ENCODE measurements around the gene SUMO3.

Gene SUMO3

DNA sequence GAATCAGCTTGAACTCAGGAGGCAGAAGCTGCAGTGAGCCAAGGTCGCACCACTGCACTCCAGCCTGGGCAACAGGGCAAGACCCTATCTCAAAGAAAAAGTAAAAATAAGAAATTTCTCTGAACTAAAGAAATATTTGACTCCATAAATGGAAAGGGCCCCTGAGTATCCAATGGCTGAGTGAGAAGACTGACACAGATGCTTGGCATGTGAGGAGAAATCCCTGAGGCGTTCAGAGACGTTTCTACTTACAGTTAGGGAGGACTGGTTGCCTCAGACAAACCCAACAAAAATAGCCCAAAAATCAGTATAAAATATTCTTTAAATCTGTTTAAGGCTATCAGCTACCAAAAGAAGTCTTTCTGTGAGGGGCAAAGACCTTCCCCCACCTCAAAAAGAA, 3.0 kb upstream of the SUMO3 start:
- peaks cover 6% of the 10 kb centered on the region for H3K79me1 ChIP-seq (ENCODE audit: low read length)
- no peak overlapping the region for H3K18ac ChIP-seq (ENCODE audit: low read length)
- H2AK5ac ChIP-seq (ENCODE audit: low read length), result no peak overlapping the region
- no CpG with 5 or more reads among the region's 3 CpGs for WGBS (ENCODE audit: extremely low coverage, insufficient coverage, low lambda C conversion rate)
- no peaks in the 10 kb centered on the region for H3K36me3 ChIP-seq (ENCODE audit: control insufficient read depth, insufficient read depth, low read length)
- no peak overlapping the region for H3K56ac ChIP-seq (ENCODE audit: low read length)
- no peaks in the 10 kb centered on the region for H3K4me1 ChIP-seq (ENCODE audit: control insufficient read depth, low read depth, low read length)
- H3K79me2 ChIP-seq (ENCODE audit: control insufficient read depth, insufficient read depth, low read length), result peaks cover 9% of the 10 kb centered on the region
- no peak overlapping the region for H4K8ac ChIP-seq (ENCODE audit: low read depth, low read length)
- no peak overlapping the region for H3K9ac ChIP-seq (ENCODE audit: low read length)
- H2BK120ac ChIP-seq (ENCODE audit: low read depth, low read length), result no peak overlapping the region
- DNase-seq, result no peak
- no peak overlapping the region for H4K5ac ChIP-seq (ENCODE audit: low read length)
- no peaks in the 10 kb centered on the region for H3K27me3 ChIP-seq (ENCODE audit: insufficient read depth, low read length, poor library complexity)
- H2BK5ac ChIP-seq (ENCODE audit: low read length), result no peak overlapping the region
- no peak overlapping the region for H3K4me2 ChIP-seq (ENCODE audit: low read length)
- H2BK15ac ChIP-seq (replicated peaks; ENCODE audit: low read depth), result no peak overlapping the region
- H3K27ac ChIP-seq (ENCODE audit: low read depth, low read length), result no peak overlapping the region
- no peak overlapping the region for H3K4me3 ChIP-seq (ENCODE audit: low read length)
- H3K4ac ChIP-seq (ENCODE audit: low read depth, low read length), result no peak overlapping the region
- no peak overlapping the region for H3K23ac ChIP-seq (ENCODE audit: low read length)

DNA sequence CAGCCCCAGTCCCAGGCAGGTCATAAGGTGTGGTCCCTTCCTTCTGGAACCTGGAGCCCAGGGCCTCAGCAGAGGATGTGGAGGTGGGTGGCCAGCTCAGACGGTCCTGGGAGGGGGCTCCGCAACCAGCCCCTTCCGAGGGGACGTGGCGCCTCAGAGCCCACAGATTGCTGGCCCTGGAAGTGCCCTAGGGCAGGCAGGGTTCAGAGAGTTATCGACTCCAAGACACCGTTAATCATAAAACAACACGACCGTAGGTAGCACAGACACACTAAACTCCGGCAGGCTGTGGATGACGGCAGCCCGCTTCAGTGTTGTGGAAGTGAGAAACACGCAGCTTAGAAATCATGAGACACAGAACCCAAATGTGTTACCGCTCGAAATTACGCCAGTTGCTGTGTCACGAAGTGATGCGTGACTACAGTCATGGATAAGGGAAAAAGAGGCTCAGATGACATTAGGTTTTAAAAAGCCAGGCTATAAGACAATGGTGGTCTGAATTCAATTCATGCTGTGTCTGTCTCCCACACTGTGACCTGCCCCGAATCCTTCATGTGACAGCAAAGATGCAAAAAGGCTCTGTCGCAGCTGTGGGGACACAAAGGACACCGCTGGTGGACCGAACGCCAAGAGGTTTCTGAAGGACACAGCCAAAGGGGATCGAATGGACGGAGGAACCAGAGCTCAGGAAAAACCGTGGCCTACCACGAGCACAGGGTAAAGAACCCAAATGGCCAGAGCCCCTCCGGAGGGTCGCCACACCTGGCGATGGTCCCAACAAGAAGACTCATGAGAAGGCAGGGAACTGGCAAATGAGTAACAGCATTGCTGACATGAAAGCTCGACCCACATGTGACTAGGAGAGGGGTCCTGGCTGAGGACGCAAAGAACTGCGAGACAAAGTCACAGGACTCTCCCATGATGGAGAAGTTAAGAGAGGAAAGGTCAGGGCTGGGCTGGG, 1.7 kb upstream of the SUMO3 start:
- H3K4ac ChIP-seq (ENCODE audit: low read depth, low read length), result no peak overlapping the region
- no peaks in the 10 kb centered on the region for H3K4me1 ChIP-seq (ENCODE audit: control insufficient read depth, low read depth, low read length)
- H2AK5ac ChIP-seq (ENCODE audit: low read length), result no peak overlapping the region
- no peak overlapping the region for H3K4me3 ChIP-seq (ENCODE audit: low read length)
- no peak overlapping the region for H3K27ac ChIP-seq (ENCODE audit: low read depth, low read length)
- H2BK120ac ChIP-seq (ENCODE audit: low read depth, low read length), result no peak overlapping the region
- H3K79me2 ChIP-seq (ENCODE audit: control insufficient read depth, insufficient read depth, low read length), result peaks cover 22% of the 10 kb centered on the region
- H3K36me3 ChIP-seq (ENCODE audit: control insufficient read depth, insufficient read depth, low read length), result no peaks in the 10 kb centered on the region
- no CpG with 5 or more reads among the region's 33 CpGs for WGBS (ENCODE audit: extremely low coverage, insufficient coverage, low lambda C conversion rate)
- H3K4me2 ChIP-seq (ENCODE audit: low read length), result no peak overlapping the region
- no peak overlapping the region for H3K9ac ChIP-seq (ENCODE audit: low read length)
- peaks cover 12% of the 10 kb centered on the region for H3K79me1 ChIP-seq (ENCODE audit: low read length)
- H3K23ac ChIP-seq (ENCODE audit: low read length), result no peak overlapping the region
- H4K8ac ChIP-seq (ENCODE audit: low read depth, low read length), result no peak overlapping the region
- no peak overlapping the region for H2BK5ac ChIP-seq (ENCODE audit: low read length)
- no peak for DNase-seq
- no peak overlapping the region for H3K18ac ChIP-seq (ENCODE audit: low read length)
- H3K56ac ChIP-seq (ENCODE audit: low read length), result no peak overlapping the region
- no peak overlapping the region for H2BK15ac ChIP-seq (replicated peaks; ENCODE audit: low read depth)
- no peaks in the 10 kb centered on the region for H3K27me3 ChIP-seq (ENCODE audit: insufficient read depth, low read length, poor library complexity)
- no peak overlapping the region for H4K5ac ChIP-seq (ENCODE audit: low read length)

DNA sequence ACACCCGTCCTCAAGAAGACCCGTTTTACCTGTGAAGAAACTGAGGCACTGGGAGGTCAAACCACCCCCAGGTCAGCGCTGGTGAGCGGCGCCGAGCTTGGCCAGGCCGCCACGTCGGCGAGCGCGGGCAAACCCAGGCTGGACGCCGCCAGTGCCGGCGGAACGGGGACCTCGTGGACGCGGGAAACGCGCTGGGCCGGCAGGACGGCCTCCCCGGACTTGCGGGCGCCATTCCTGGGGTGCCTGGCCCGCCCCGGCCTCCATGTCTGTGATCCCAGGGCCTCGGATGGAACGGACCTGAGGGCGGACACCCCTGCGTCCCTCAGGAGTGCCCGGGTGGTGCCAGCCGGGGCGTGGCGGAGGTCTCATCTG, 764 bp upstream of the SUMO3 start:
- Histone ChIP-seq H3K9ac (ENCODE audit: low read length) (peak overlapping the region; percentile 81), H2BK15ac (replicated peaks; ENCODE audit: low read depth) (no peak overlapping the region), H3K4me1 (ENCODE audit: control insufficient read depth, low read depth, low read length) (no peaks in the 10 kb centered on the region), H3K4me3 (ENCODE audit: low read length) (peak overlapping the region; percentile 24), H3K79me2 (ENCODE audit: control insufficient read depth, insufficient read depth, low read length) (peaks cover 29% of the 10 kb centered on the region), H3K27ac (ENCODE audit: low read depth, low read length) (no peak overlapping the region), H3K23ac (ENCODE audit: low read length) (no peak overlapping the region), H3K27me3 (ENCODE audit: insufficient read depth, low read length, poor library complexity) (no peaks in the 10 kb centered on the region), H4K8ac (ENCODE audit: low read depth, low read length) (no peak overlapping the region), H3K36me3 (ENCODE audit: control insufficient read depth, insufficient read depth, low read length) (no peaks in the 10 kb centered on the region), H4K5ac (ENCODE audit: low read length) (no peak overlapping the region), H2BK5ac (ENCODE audit: low read length) (no peak overlapping the region), H3K4me2 (ENCODE audit: low read length) (peak overlapping the region; percentile 75), H2AK5ac (ENCODE audit: low read length) (no peak overlapping the region), H3K18ac (ENCODE audit: low read length) (peak overlapping the region; percentile 91), H3K4ac (ENCODE audit: low read depth, low read length) (peak overlapping the region; percentile 98), H3K56ac (ENCODE audit: low read length) (peak overlapping the region; percentile 88), H3K79me1 (ENCODE audit: low read length) (peaks cover 14% of the 10 kb centered on the region), H2BK120ac (ENCODE audit: low read depth, low read length) (no peak overlapping the region)
- no CpG with 5 or more reads among the region's 37 CpGs for WGBS (ENCODE audit: extremely low coverage, insufficient coverage, low lambda C conversion rate)
- DNase-seq, result no peak

DNA sequence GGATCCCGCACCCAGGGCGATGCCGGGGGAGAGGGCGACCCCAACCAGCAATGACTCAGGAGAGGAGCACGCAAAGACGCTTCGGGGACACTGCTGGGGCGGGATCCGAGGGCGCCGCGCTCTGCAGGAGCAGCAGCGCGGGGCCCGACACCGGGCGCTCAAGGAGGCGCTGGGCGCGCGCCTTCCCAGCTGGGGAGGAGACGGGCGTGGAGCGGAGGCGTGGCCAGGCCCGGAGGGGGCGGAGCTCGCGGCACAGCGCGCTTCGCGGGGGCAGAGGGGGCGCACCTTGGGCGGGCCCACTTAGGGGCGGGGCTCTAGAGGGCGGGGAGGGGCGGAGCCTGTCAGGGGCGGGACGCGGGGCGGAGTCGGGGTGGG, 369 bp downstream of the SUMO3 start:
- Histone ChIP-seq H2BK15ac (replicated peaks; ENCODE audit: low read depth) (no peak overlapping the region), H4K5ac (ENCODE audit: low read length) (no peak overlapping the region), H4K8ac (ENCODE audit: low read depth, low read length) (no peak overlapping the region), H3K23ac (ENCODE audit: low read length) (no peak overlapping the region), H2BK5ac (ENCODE audit: low read length) (no peak overlapping the region), H2AK5ac (ENCODE audit: low read length) (no peak overlapping the region), H3K79me1 (ENCODE audit: low read length) (peaks cover 19% of the 10 kb centered on the region), H3K4me1 (ENCODE audit: control insufficient read depth, low read depth, low read length) (no peaks in the 10 kb centered on the region), H3K4me3 (ENCODE audit: low read length) (peak overlapping the region; percentile 83), H3K27me3 (ENCODE audit: insufficient read depth, low read length, poor library complexity) (no peaks in the 10 kb centered on the region), H3K4ac (ENCODE audit: low read depth, low read length) (no peak overlapping the region), H3K18ac (ENCODE audit: low read length) (no peak overlapping the region), H3K27ac (ENCODE audit: low read depth, low read length) (peak overlapping the region; percentile 29), H3K4me2 (ENCODE audit: low read length) (peak overlapping the region; percentile 90), H3K9ac (ENCODE audit: low read length) (peak overlapping the region; percentile 86), H3K79me2 (ENCODE audit: control insufficient read depth, insufficient read depth, low read length) (peaks cover 38% of the 10 kb centered on the region), H3K36me3 (ENCODE audit: control insufficient read depth, insufficient read depth, low read length) (peaks cover 2% of the 10 kb centered on the region), H3K56ac (ENCODE audit: low read length) (peak overlapping the region; percentile 90), H2BK120ac (ENCODE audit: low read depth, low read length) (no peak overlapping the region)
- no CpG with 5 or more reads among the region's 43 CpGs for WGBS (ENCODE audit: extremely low coverage, insufficient coverage, low lambda C conversion rate)
- DNase-seq, result peak; percentile 88

DNA sequence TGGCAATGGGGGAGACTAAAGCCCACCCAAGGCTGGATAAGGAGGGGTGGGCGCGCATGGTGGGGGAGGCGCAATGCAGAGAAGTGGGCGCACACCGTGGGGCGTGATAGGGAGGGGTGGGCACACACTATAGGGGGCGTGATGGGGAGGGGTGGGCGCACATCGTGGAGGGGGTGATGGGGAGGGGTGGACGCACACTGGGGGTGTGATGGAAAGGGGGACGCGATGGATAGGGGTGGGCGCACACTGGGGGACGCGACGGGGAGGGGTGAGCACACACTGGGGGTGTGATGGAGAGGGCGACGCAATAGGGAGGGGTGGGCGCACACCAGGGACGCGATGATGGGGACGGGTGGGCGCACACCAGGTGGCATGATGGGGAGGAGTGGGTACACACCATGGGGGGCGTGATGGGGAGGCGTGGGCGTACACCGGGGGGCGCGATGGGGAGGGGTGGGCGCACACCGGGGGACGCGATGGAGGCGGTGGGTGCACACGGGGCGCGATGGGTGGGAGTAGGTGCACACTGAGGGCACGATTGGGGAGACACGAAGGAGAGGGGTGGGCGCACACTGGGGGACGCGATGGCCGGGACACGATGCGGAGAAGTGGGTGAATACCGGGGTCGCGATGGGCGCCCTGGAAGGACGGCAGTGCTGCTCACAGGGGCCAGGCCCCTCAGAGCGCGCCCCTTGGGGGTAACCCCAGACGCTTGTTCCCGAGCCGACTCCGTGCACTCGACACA, 929 bp downstream of the SUMO3 start:
- no peak overlapping the region for H3K18ac ChIP-seq (ENCODE audit: low read length)

More for the DNA sequence above, 929 bp downstream of the SUMO3 start:
- Histone ChIP-seq H3K36me3 (ENCODE audit: control insufficient read depth, insufficient read depth, low read length) (peaks cover 2% of the 10 kb centered on the region), H2BK5ac (ENCODE audit: low read length) (no peak overlapping the region), H3K79me2 (ENCODE audit: control insufficient read depth, insufficient read depth, low read length) (peaks cover 40% of the 10 kb centered on the region), H3K4me2 (ENCODE audit: low read length) (peak overlapping the region; percentile 90), H3K27me3 (ENCODE audit: insufficient read depth, low read length, poor library complexity) (no peaks in the 10 kb centered on the region), H3K9ac (ENCODE audit: low read length) (peak overlapping the region; percentile 86), H2AK5ac (ENCODE audit: low read length) (no peak overlapping the region), H3K27ac (ENCODE audit: low read depth, low read length) (no peak overlapping the region), H2BK15ac (replicated peaks; ENCODE audit: low read depth) (no peak overlapping the region), H3K4me1 (ENCODE audit: control insufficient read depth, low read depth, low read length) (no peaks in the 10 kb centered on the region), H3K79me1 (ENCODE audit: low read length) (peaks cover 21% of the 10 kb centered on the region), H4K5ac (ENCODE audit: low read length) (no peak overlapping the region), H3K23ac (ENCODE audit: low read length) (no peak overlapping the region), H2BK120ac (ENCODE audit: low read depth, low read length) (no peak overlapping the region), H3K4ac (ENCODE audit: low read depth, low read length) (no peak overlapping the region), H3K56ac (ENCODE audit: low read length) (peak overlapping the region; percentile 90), H4K8ac (ENCODE audit: low read depth, low read length) (no peak overlapping the region), H3K4me3 (ENCODE audit: low read length) (peak overlapping the region; percentile 83)
- no CpG with 5 or more reads among the region's 57 CpGs for WGBS (ENCODE audit: extremely low coverage, insufficient coverage, low lambda C conversion rate)
- DNase-seq, result no peak

Measured in mesendoderm (in vitro differentiated cells).